ENCODE results near the gene MAMLD1.

MAMLD1 gene

DNA sequence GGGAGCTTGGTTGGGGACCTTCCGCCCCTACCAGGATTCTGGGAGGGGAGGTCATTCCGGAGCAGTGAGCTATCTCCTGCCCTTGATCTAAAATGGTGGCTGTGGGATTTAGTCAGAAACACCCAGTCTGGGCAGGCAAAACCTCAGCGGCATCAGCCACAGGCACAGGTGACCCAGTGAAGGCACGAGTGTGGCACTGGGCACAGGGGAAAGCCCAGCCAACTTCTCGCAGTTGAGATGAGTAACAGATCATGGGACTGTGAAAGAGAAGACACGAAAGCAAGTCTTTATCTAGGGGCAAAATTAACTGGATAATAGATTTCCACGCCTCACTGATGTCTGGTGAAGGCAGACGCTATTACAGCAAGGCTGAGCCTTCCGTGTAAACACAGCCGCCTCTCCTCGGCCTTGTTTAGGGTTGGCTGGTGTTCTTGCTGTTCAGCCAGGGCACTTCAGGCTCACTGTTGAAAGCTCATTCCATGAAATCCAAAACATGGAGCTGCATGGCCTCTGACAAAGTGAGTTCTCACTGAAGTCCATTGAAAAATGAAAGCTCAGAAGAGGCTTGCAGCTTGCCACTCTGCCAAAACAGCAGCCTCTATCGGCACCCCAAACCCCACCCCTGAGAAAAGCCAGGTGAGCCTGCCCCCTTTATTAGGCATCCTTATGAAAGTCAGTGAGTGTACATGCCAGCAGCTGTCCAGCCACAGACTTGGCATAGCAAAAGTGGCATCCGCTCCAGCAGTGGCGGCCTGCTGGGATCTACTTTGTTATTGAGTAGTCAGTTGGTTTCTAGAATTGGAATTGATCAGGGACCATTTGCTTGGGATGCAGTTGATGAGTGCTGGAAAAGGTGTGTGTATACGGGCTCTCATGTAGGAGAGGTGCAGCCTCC, 103.0 kb downstream of the MAMLD1 start:
- Histone ChIP-seq H4K20me1 (ENCODE audit: low read depth, low read length) (no peaks in the 10 kb centered on the region), H3K36me3 (ENCODE audit: low read length) (no peaks in the 10 kb centered on the region), H3K27ac (ENCODE audit: low read depth, low read length) (no peak overlapping the region), H3K9me3 (ENCODE audit: insufficient read depth, low read length) (no peaks in the 10 kb centered on the region), H3F3A (ENCODE audit: insufficient read depth) (no peaks in the 10 kb centered on the region), H3K79me2 (ENCODE audit: insufficient read depth, low read length) (no peaks in the 10 kb centered on the region), H2AFZ (ENCODE audit: low read depth, low read length, severe bottlenecking) (no peak overlapping the region), H3K4me3 (ENCODE audit: insufficient read depth, low read length, poor library complexity, severe bottlenecking) (no peak overlapping the region), H3K9ac (ENCODE audit: low read length) (no peak overlapping the region), H3K4me2 (ENCODE audit: low read depth, low read length, poor library complexity, severe bottlenecking) (no peak overlapping the region), H3K27me3 (ENCODE audit: low read length) (no peaks in the 10 kb centered on the region), H3K9me2 (replicated peaks; ENCODE audit: insufficient read depth, low read length) (no peaks in the 10 kb centered on the region)
- TF ChIP-seq, protein P1, sequence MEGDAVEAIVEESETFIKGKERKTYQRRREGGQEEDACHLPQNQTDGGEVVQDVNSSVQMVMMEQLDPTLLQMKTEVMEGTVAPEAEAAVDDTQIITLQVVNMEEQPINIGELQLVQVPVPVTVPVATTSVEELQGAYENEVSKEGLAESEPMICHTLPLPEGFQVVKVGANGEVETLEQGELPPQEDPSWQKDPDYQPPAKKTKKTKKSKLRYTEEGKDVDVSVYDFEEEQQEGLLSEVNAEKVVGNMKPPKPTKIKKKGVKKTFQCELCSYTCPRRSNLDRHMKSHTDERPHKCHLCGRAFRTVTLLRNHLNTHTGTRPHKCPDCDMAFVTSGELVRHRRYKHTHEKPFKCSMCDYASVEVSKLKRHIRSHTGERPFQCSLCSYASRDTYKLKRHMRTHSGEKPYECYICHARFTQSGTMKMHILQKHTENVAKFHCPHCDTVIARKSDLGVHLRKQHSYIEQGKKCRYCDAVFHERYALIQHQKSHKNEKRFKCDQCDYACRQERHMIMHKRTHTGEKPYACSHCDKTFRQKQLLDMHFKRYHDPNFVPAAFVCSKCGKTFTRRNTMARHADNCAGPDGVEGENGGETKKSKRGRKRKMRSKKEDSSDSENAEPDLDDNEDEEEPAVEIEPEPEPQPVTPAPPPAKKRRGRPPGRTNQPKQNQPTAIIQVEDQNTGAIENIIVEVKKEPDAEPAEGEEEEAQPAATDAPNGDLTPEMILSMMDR (IDR thresholded peaks at IDR 0.05; ENCODE audit: insufficient read depth, low read length, poor library complexity, severe bottlenecking): no peak
- no peak for TF ChIP-seq EZH2phosphoT487 (conservative IDR thresholded peaks at IDR 0.05; ENCODE audit: low read length)

DNA sequence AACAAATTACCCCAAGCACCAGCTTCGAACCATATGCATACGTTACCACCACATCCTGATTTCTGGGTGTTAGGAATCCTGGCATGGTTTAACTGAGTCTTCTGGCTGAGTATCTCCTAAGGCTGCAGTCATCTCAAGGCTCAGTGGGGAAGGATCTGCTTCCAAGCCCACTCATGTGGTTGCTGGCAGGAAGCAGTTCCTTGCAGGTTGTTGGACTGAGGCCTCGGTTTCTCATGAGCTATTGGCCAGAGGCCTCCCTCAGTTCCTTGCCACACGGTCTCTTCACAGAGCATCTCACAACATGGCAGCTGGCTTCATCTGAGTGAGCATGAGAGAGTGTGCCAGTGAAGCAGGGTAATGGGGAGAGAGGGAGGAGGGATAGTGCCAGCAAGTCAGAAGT, 109.2 kb downstream of the MAMLD1 start:
- no peaks in the 10 kb centered on the region for H3K79me2 ChIP-seq (ENCODE audit: insufficient read depth, low read length)
- no peak overlapping the region for H3K4me3 ChIP-seq (ENCODE audit: insufficient read depth, low read length, poor library complexity, severe bottlenecking)
- H3K36me3 ChIP-seq (ENCODE audit: low read length): no peaks in the 10 kb centered on the region
- no peak overlapping the region for H3K4me2 ChIP-seq (ENCODE audit: low read depth, low read length, poor library complexity, severe bottlenecking)
- no peaks in the 10 kb centered on the region for H3K9me2 ChIP-seq (replicated peaks; ENCODE audit: insufficient read depth, low read length)
- H4K20me1 ChIP-seq (ENCODE audit: low read depth, low read length): no peaks in the 10 kb centered on the region
- H3F3A ChIP-seq (ENCODE audit: insufficient read depth): no peaks in the 10 kb centered on the region
- no peak overlapping the region for H3K27ac ChIP-seq (ENCODE audit: low read depth, low read length)
- no peak overlapping the region for H3K9ac ChIP-seq (ENCODE audit: low read length)
- H3K9me3 ChIP-seq (ENCODE audit: insufficient read depth, low read length): no peaks in the 10 kb centered on the region
- no peak overlapping the region for H2AFZ ChIP-seq (ENCODE audit: low read depth, low read length, severe bottlenecking)
- H3K27me3 ChIP-seq (ENCODE audit: low read length): no peaks in the 10 kb centered on the region
- no peak for TF ChIP-seq EZH2phosphoT487 (conservative IDR thresholded peaks at IDR 0.05; ENCODE audit: low read length)
- TF ChIP-seq, protein P1 (IDR thresholded peaks at IDR 0.05; ENCODE audit: insufficient read depth, low read length, poor library complexity, severe bottlenecking): no peak

DNA sequence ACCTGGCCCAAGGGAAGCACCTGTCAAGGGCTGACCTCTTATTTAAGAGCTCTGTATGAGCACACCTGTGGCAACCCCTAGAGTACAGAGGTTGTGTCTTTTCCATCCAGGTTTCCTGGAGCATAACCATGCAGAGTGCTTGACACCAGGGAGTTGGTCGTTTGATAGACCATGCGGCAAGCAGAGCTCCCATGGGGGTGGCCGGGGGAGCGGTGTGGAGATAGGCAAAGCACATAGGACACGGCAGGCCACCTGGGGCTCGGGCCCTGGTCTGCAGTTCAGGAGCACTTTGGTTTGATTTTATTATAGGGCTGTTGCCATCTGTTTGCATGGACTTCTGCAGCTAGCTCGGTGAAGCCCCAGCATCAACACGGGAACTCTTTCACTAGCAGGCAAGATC, 110.3 kb downstream of the MAMLD1 start:
- Histone ChIP-seq H3K79me2 (ENCODE audit: insufficient read depth, low read length) (no peaks in the 10 kb centered on the region), H3K27me3 (ENCODE audit: low read length) (no peaks in the 10 kb centered on the region), H2AFZ (ENCODE audit: low read depth, low read length, severe bottlenecking) (no peak overlapping the region), H3K36me3 (ENCODE audit: low read length) (no peaks in the 10 kb centered on the region), H3K9me2 (replicated peaks; ENCODE audit: insufficient read depth, low read length) (no peaks in the 10 kb centered on the region), H3K9me3 (ENCODE audit: insufficient read depth, low read length) (no peaks in the 10 kb centered on the region), H3K4me2 (ENCODE audit: low read depth, low read length, poor library complexity, severe bottlenecking) (no peak overlapping the region), H3F3A (ENCODE audit: insufficient read depth) (no peaks in the 10 kb centered on the region), H3K4me3 (ENCODE audit: insufficient read depth, low read length, poor library complexity, severe bottlenecking) (no peak overlapping the region), H3K27ac (ENCODE audit: low read depth, low read length) (no peak overlapping the region), H4K20me1 (ENCODE audit: low read depth, low read length) (no peaks in the 10 kb centered on the region), H3K9ac (ENCODE audit: low read length) (no peak overlapping the region)
- no peak for TF ChIP-seq EZH2phosphoT487 (conservative IDR thresholded peaks at IDR 0.05; ENCODE audit: low read length)
- TF ChIP-seq, protein P1 (IDR thresholded peaks at IDR 0.05; ENCODE audit: insufficient read depth, low read length, poor library complexity, severe bottlenecking): no peak

Measured in SU-DHL-6 (cell line).